SKM-1 (cell line): Measurements from ENCODE around the gene SYCN.
"Not testable (repeated sequence)": the region's sequence is repeated elsewhere in the genome, so short reads cannot be mapped to it uniquely, and the experiment has no call there.

ENCODE experiments used
- DNase-seq: peaks from one replicate; lab custom pipeline; 2025; ENCODE audit not compliant: unreplicated experiment; lab: John Stamatoyannopoulos, UW

SYCN gene

GRCh38 chr19:39230096-39230764, 26.2 kb upstream of the SYCN start:
- DNase-seq = no peak

- no peak for DNase-seq
Measured at GRCh38 chr19:39224910-39225309, 20.8 kb upstream of the SYCN start.

- no peak for DNase-seq
Measured at GRCh38 chr19:39223703-39224279, 19.7 kb upstream of the SYCN start.

- not testable (repeated sequence) for DNase-seq
Measured at GRCh38 chr19:39219108-39219507, 15.0 kb upstream of the SYCN start.

GRCh38 chr19:39218230-39219007, 14.4 kb upstream of the SYCN start:
- DNase-seq = no peak

GRCh38 chr19:39217094-39217493, 13.0 kb upstream of the SYCN start:
- no peak for DNase-seq

GRCh38 chr19:39215323-39215722, 11.3 kb upstream of the SYCN start:
- DNase-seq = not testable (repeated sequence)

- DNase-seq = peak; percentile 23
Measured at GRCh38 chr19:39212375-39212742, 8.3 kb upstream of the SYCN start.

- DNase-seq = no peak
Measured at GRCh38 chr19:39211731-39212374, 7.8 kb upstream of the SYCN start.

- no peak for DNase-seq
Measured at GRCh38 chr19:39209196-39209595, 5.1 kb upstream of the SYCN start.

- DNase-seq = no peak
Measured at GRCh38 chr19:39208175-39208795, 4.2 kb upstream of the SYCN start.

GRCh38 chr19:39207293-39207836, 3.3 kb upstream of the SYCN start:
- DNase-seq = no peak

GRCh38 chr19:39206122-39206521, 2.1 kb upstream of the SYCN start:
- no peak for DNase-seq

- no peak for DNase-seq
Measured at GRCh38 chr19:39205449-39205764, 1.3 kb upstream of the SYCN start.

GRCh38 chr19:39202998-39203355, 1.1 kb downstream of the SYCN start:
- DNase-seq = no peak

GRCh38 chr19:39200803-39201115, 3.3 kb downstream of the SYCN start:
- DNase-seq = no peak

GRCh38 chr19:39200066-39200802, 3.8 kb downstream of the SYCN start:
- DNase-seq = no peak

- no peak for DNase-seq
Measured at GRCh38 chr19:39199025-39199424, 5.0 kb downstream of the SYCN start.

GRCh38 chr19:39197808-39198207, 6.3 kb downstream of the SYCN start:
- DNase-seq = no peak

- no peak for DNase-seq
Measured at GRCh38 chr19:39196860-39197562, 7.1 kb downstream of the SYCN start, which contains the start of gene NCCRP1. TSS of gene NCCRP1 (plus strand) at chr19:39196964. CDS start at chr19:39196983, 19 bp downstream.
